HG02981 (cell line): ENCODE measurements around the gene DPRX.
"Not testable (repeated sequence)": the region's sequence is repeated elsewhere in the genome, so short reads cannot be mapped to it uniquely, and the experiment has no call there.

Source experiments
- ATAC-seq: cut with Tn5 transposase; IDR thresholded peaks from one replicate; pipeline ENCODE4 v1.9.1; 2021; ENCODE audit warnings: mild to moderate bottlenecking, moderate library complexity; ENCODE audit not compliant: unreplicated experiment

DPRX gene

GRCh38 chr19:53644061-53644816 is 12.4 kb downstream of the DPRX start:
- ATAC-seq: no peak

GRCh38 chr19:53646144-53646543 is 14.3 kb downstream of the DPRX start:
- no peak for ATAC-seq

GRCh38 chr19:53647350-53647749 is 15.6 kb downstream of the DPRX start:
- no peak for ATAC-seq

- no peak for ATAC-seq
These were observed 16.0 kb downstream of the DPRX start for GRCh38 chr19:53647792-53648191.

- ATAC-seq: no peak
These were observed 18.2 kb downstream of the DPRX start for GRCh38 chr19:53649746-53650593.

GRCh38 chr19:53652476-53652875 is 20.7 kb downstream of the DPRX start:
- ATAC-seq: no peak

- ATAC-seq: no peak
These were observed 23.4 kb downstream of the DPRX start for GRCh38 chr19:53655042-53655665.

GRCh38 chr19:53657330-53657729 is 25.5 kb downstream of the DPRX start:
- no peak for ATAC-seq

- ATAC-seq: no peak
These were observed 26.0 kb downstream of the DPRX start for GRCh38 chr19:53657778-53658177.

GRCh38 chr19:53659292-53659691 is 27.5 kb downstream of the DPRX start:
- no peak for ATAC-seq

GRCh38 chr19:53660584-53660983 is 28.8 kb downstream of the DPRX start:
- no peak for ATAC-seq

- no peak for ATAC-seq
These were observed 30.4 kb downstream of the DPRX start for GRCh38 chr19:53662209-53662608.

GRCh38 chr19:53664152-53664551 is 32.4 kb downstream of the DPRX start:
- no peak for ATAC-seq

- ATAC-seq: no peak
These were observed 33.0 kb downstream of the DPRX start for GRCh38 chr19:53664760-53665159.

GRCh38 chr19:53666331-53666730 is 34.5 kb downstream of the DPRX start:
- ATAC-seq: not testable (repeated sequence)

- ATAC-seq: not testable (repeated sequence)
These were observed 37.0 kb downstream of the DPRX start for GRCh38 chr19:53668804-53669203.

- no peak for ATAC-seq
These were observed 38.5 kb downstream of the DPRX start for GRCh38 chr19:53670345-53670744.

- no peak for ATAC-seq
These were observed 39.9 kb downstream of the DPRX start for GRCh38 chr19:53671663-53672062.
